GM18502 (cell line): ENCODE measurements around the gene LRRC61.

Experiments used
- ATAC-seq: cut with Tn5 transposase; IDR thresholded peaks from one replicate; pipeline ENCODE4 v1.9.1; 2021; ENCODE audit warnings: mild to moderate bottlenecking; ENCODE audit not compliant: unreplicated experiment, poor library complexity

Gene LRRC61

DNA sequence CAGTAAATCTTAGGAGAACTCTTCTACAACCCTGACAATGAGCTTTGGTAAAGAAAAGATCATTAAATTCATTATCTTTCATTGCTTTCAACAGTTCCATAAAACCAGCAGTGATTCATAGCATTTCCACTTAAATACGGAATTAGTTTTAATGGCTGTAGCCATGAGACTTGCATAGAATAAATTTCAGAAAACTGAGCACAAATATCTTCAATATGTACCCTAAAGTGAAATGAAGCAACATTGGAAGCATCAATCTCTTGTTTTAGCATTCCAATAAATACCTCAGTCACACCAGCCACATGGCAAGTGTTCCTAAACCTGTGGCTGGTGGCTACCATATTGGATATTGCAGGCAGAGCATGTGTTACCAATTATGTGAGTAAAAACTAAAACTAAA is 21.9 kb downstream of the LRRC61 start:
- ATAC-seq, result no peak

DNA sequence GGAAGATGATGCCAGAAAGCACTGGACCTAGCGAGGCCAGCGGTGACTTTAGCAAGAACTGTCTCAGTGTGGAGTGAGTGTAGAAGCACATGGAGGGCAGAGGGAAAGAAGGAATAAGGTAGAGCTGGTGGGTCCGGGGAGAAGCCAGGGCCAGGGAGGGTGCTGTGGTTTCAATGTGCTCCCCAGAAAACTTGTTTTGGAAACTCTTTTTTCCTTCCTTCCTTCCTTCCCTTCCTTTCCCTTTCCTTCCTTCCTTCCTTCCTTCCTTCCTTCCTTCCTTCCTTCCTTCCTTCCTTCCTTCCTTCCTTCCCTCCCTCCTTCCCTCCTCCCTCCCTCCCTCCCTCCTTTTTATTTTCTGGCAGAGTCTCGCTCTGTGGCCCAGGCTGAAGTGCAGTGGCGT is 23.8 kb downstream of the LRRC61 start:
- no peak for ATAC-seq

DNA sequence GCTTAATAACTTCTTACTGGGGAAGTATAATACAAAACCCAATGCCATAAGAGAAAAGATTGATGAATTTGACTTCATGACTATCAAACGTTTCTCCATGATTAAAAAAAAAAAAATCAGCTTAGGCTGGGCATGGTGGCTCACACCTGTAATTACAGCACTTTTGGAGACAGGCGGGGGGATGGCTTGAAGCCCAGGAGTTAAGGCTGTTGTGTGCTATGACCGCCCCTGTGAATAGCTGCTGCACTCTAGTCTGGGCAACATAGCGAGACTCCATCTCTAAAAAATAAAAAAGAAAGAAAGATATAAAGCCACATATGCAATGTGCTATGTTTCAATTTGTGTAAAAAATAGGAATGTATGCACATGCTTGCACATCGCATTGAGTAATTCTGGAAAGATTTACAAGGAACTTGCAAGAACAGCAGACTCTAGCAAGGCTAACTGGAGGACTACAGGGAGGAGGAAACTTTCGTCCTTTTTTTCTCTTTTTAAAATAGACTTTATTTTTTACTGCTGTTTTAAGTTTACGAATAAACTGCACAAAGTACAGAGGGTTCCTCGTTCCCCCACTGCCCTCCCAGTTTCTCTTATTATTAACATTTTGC is 28.5 kb downstream of the LRRC61 start:
- no peak for ATAC-seq

DNA sequence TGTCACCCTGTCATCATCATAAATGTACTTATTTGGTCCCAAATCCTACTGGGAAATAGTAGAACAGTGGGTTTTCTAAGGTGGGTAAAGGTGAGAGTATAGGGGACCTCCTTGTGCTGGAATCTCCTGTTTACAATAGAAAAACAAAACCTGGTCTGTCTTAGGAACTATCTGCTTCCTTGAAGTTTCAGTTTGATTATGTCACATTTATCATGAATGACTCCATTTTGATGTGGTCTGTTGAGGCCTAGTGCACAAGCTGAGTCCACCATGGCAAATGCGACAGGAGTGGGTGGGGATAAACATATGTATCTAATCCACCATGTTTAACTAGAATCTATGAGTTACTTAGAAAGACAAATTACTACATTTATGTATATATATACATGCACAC is 32.5 kb downstream of the LRRC61 start:
- ATAC-seq, result no peak

DNA sequence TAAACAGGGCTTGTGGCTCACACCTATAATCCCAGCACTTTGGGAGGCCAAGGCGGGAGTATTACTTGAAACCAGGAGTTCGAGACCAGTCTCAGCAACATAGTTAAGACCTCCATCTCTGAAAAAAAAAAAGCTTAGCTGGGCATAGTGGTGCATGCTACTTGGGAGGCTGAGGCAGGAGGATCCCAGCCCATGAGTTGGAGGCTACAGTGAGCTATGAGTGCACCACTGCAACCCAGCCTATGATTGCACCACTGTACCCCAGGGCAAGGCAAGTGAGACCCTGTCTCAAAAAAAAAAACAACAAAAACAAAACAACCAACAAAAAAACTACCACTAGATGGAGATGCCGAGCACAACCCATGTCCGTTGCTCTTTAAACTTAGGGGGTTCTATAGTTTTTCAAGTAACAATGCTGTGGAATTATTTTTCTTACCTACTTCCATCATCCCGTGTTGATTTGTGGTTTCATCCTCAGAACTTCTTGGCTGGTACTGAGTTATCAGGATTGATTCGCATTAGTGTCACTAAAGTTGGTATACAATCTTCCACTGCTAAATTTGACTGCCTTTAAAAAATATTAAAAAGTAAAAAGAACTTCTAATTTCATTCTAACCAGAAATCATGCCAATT is 33.2 kb downstream of the LRRC61 start:
- no peak for ATAC-seq

DNA sequence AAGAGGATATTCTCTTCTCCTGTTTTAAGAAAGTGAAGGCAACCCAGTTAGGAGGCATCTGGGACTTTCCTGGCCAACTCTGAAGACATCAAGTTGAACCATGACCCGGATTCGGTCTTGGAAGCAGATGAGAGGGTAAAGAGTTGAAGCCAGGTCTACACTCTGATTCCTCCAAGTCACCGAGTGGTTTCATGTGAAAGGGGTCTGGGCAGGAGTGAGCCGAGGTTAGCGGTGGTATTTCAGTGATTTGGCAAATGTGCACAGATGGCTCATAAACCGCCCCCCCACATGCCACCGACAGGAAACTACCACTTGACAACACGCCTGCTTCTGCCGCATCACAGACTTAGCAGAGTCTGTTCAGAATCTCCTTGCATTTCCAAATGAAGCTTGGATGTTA is 34.1 kb downstream of the LRRC61 start:
- peak; percentile 75 for ATAC-seq

DNA sequence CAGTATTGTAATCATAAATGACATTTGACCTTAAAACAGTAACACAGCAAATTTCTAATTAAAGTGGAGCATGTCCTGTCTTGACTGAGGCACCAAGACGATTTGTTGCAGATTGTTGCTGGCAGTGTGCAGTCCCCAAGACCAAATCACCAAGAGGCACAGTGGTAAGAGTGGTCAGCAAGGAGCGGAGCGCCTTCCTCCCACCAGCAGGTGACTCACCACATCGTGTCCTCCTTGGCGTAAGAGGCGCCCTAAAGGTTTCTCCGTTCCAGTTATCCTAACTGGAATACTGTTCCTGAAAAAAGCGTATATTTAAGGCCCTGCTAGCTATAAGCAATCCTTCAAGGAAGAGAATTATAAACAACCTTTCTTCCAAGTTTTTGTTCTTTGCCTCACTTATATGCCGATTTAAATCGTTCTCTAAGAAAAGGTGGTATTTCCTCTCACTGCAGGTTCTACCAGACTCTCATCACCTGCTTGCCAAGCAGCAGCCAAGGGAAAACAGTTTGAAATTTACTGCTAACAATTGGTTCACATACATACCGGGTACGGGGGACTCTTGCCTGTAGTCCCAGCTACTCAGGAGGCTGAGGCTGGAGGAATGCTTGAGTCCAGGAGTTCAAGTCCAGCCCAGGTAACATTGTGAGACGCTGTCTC is 34.7 kb downstream of the LRRC61 start:
- peak; percentile 31 for ATAC-seq

DNA sequence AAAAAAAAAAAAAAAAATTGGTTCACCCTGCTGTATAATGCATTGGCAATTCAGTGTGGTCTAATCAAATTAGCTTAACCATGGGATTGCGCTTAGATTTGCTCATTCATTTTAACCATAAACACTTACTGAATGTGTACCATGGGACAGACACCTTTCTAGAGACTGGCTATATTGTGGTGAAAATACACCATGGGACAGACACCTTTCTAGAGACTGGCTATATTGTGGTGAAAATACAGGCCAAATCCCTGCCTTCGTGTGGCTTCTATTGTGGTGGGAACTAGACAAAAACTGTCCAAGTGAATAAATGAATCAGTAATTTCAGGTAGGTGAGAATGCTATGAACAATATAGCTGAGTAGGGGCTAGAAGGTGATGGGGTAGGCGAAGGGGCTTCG is 35.3 kb downstream of the LRRC61 start:
- ATAC-seq, result no peak

DNA sequence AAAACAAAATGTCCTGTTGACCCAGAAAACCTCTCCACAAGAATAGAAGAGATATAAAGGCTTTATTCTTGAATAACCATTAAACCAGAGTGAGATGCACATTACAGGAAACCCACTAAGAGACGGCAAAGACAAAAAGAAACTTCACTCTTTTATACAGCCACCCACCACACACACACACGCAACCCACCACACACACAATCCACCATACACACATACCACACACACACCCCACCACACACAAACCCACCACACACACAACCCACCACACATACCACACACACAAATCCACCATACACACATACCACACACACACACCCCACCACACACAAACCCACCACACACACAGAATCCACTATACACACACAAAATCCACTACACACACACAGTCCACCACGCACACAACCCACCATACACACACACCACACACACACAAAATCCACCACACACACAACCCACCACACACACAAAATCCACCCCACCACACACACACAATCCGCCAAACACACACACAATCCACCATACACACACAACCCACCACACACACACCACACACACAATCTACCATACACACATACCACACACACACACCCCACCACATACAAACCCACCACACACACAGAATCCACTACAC is 36.0 kb downstream of the LRRC61 start:
- ATAC-seq, result no peak

DNA sequence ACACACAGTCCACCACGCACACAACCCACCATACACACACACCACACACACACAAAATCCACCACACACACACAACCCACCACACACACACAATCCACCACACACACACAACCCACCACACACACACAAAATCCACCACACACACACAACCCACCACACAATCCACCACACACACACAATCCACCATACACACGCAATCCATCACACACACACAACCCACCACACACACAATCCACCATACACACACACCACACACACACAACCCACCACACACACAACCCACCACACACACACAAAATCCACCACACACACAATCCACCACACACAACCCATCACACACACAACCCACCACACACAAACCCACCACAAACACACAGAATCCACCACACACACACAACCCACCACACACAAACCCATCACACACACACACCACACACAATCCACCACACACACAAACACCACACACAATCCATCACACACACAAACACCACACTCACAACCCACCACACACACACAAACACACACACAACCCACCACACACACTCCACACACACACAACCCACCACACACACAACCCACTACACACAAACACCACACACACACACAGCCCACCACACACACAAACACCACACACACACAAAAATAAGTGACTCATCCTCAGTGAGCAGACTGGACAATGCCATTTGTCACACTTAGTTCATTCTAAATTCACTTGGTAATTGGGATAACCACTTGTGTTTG is 36.6 kb downstream of the LRRC61 start:
- ATAC-seq, result no peak

DNA sequence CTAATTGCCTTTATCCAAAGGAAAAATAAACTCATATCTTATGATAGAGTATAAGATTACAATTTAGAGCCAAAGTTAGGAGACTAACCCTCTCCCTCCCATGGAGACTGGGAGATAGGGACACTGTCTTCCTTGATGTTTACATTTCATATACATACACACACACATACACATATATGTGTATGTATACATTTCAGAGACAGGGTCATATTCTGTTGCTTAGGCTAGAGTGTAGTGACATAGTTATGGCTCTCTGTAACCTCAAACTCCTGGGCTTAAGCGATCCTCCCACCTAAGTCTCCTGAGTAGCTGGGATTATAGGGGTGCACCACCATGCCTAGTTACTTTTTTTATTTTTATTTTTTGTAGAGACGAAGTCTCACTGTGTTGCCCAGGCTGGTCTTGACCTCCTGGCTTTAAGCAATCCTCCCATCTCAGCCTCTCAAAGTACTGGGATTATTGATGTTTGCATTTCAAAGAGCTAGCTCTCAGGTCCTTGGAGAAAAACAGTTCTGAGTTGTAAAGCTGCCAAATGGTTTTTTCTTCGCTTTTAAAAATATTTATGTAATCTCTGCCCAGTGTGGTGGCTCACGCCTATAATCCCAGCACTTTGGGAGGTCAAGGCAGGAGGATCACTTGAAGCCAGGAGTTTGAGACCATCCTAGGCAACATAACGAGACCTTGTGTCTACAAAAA is 37.4 kb downstream of the LRRC61 start:
- no peak for ATAC-seq

DNA sequence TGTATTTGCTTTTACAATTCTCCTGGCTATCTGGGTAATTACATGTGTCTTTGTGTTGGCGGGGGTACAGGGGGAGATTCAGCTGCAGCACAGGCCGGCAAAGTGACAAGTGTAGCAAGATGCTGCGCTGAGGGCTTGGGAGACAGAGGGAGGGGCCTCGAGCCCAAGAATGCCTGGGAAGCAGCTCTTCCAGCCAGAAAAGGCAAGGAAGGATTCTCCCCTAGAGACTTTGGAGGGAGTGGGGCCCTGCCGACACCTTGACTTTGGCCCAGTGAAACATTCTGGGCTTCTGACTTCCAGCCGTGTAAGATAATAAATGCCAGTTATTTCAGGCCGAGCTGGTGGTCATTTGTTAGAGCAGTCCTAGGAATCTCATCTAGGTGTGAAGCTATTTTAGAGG is 38.2 kb downstream of the LRRC61 start:
- no peak for ATAC-seq

DNA sequence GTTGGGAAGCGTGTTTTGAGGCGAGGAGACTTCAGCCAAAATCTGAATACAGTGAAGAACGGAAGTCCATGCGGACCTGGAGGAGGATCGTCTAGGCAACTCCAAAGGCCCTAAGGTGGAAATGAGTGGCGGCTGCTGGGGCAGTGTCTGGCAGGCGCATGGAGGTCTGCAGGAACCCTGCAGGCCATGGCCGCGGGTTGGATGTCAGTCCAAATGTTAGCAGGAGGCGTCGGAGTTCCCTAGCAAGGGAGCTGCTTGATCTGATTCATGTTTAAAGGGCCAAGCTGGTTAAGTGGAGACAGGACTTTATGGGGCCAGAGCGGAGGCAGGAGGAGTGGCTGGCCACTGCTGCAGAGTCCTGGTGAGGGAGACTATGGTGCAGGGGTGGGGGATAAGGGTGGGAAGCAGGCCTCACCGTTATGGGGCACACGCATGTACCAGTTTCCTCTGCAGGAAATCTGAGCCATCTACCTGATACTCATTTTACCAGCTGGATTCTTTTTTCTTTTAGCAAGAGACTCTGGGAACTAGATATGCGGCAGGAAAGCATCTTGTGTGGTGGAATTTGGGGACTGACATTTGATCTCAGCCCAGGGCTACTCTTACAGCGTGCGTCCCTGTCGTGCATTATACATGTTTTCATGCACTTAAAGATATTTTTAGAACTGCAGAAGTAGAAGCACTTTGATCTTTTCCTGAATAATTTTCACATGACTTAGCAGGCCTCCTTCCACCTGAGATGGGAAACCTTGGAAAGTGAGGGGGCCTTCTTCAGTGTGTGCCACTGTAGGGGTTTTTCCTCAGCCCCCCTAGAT is 38.9 kb downstream of the LRRC61 start:
- no peak for ATAC-seq

DNA sequence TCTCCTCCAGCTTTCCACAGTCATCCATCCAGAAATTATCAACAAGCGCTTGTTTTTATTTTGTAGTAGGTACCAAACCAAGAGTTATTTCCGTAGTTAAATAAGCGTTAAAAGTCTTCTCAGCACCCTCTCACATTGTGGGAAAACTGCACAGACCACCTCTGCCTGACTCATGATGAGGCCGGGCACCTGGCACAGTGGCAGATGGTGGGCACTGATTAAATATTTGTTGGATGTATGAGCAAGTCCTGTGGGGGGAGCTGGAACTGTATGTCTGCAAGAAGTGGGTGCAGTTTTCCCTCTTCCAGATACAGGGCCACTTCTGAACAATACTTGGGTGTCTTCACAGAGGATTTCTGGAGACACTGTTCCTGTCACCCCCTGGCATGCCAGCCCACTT is 40.2 kb downstream of the LRRC61 start:
- ATAC-seq, result no peak

DNA sequence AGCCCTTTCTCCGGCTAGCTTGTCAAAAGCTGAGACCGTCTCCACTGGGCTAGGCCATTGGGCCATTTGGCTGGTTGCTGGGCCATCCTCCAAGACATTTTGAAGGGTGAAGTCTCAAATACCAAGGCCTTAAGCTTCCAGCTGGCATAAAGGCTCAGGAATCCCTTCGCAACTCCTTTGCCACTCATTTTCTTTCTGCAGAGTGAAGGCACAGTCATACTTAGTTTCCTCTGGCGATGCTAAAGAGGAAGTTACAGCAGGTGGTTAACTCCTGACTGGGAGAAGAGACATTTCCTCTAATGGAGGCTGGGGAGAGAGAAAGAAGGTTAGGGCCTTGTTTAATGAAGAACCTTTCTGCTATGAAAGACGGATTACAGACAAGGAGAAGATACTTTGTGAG is 40.7 kb downstream of the LRRC61 start:
- no peak for ATAC-seq

DNA sequence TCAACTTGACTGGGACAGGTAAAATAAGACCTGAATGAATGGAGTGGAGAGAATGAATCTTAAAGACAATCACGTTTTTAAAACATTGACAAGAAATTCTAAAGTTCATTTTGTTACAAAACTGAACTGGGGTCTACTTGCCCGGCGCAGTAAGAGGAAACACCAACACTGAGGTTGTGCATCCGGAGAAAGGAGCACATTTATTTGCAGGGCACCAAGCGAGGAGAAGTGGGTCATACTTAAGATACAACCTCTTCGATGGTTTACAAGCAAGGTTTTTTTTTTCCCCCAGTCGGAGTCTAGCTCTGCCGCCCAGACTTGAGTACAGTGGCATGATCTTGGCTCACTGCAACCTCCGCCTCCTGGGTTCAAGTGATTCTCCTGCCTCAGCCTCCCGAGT is 42.0 kb downstream of the LRRC61 start:
- no peak for ATAC-seq

DNA sequence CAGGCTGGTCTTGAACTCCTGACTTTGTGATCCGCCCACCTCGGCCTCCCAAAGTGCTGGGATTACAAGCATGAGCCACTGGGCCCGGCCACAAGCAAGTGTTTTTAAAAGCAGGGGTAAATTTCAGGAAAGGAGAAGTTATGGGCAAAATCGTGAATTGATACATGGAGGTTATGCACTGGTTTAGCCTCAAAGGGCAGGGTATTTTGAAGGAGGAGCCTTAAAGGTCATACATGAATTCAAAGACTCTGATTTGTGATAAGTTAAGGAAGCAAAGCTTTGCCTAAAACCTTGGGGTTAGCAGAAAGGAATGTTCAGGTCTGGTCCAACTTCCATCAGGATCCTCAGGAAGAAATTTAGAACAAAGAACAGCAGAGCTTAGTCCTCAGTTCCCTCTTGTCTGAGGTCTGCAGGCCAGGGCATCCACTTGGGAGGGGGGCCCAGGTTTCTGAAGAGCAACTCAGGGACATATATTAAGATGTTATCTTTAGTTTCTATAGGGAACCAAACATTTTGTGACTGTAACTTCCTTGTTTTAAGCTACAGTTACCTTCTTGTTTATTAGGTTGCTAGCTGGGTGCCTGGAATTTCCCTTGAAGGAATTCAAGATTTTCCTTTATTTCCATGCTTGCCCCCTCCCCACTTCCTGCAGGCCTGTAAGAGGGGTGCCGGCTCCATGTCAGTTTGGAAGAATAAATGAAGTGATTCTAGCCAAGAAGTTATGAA is 42.7 kb downstream of the LRRC61 start:
- no peak for ATAC-seq

DNA sequence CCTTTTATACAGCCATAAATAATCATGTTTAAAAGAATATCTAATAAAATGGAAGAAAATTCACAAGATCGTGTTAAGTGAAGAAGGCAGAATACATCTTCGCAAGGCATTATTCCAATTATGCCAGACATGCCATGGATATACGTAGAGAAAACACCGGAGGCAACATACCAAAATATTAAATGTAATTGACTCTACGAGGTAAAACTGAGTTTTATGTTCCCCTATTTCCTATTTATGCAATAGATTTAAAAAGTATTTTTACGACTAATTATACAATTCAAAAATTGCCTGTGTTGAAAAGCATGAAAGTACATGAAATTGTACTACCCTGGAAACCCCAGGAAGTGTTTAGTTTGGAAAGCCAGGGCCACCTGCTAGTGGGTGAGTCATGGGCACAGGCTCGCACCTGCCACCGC is 44.5 kb downstream of the LRRC61 start:
- no peak for ATAC-seq
